H9 (cell line): ENCODE results near the gene ADAP2. TPM values are rescaled to one million over a fixed set of nuclear protein-coding genes. Genes with fewer than 3 reads are reported as not detected.

ENCODE experiments used
- DNase-seq: peaks from one replicate; pipeline ENCODE4 v3.0.0-alpha.2; 2017
- H2AFZ ChIP-seq: one replicate; pipeline ENCODE4 v1.6.1; 2013; ENCODE audit warnings: mild to moderate bottlenecking, low read length, control low read depth, moderate library complexity
- H2AK5ac ChIP-seq: 2 replicates; pipeline ENCODE4 v1.6.1; 2013; ENCODE audit warnings: low read length, control low read depth, mixed read lengths; ENCODE audit not compliant: insufficient read length
- H2BK120ac ChIP-seq: one replicate; pipeline ENCODE4 v1.6.1; 2013; ENCODE audit warnings: low read depth, mild to moderate bottlenecking, low read length, control low read depth, inconsistent platforms; ENCODE audit not compliant: poor library complexity, severe bottlenecking
- H2BK12ac ChIP-seq: 2 replicates; pipeline ENCODE4 v1.6.1; 2013; ENCODE audit warnings: low read length, control low read depth, mixed read lengths, low read depth; ENCODE audit not compliant: insufficient read length
- H2BK15ac ChIP-seq: 2 replicates; pipeline ENCODE4 v1.6.1; 2013; ENCODE audit warnings: low read depth, low read length, control low read depth
- H2BK20ac ChIP-seq: one replicate; pipeline ENCODE4 v1.6.1; 2013; ENCODE audit warnings: low read depth, mild to moderate bottlenecking, low read length, control low read depth, inconsistent platforms; ENCODE audit not compliant: poor library complexity, severe bottlenecking
- H2BK5ac ChIP-seq: 2 replicates; pipeline ENCODE4 v1.6.1; 2013; ENCODE audit warnings: low read length, control low read depth, mixed read lengths; ENCODE audit not compliant: insufficient read length
- H3K14ac ChIP-seq: 2 replicates; pipeline ENCODE4 v1.6.1; 2013; ENCODE audit warnings: low read length, control low read depth; ENCODE audit not compliant: insufficient read depth
- H3K18ac ChIP-seq: 2 replicates; pipeline ENCODE4 v1.6.1; 2013; ENCODE audit warnings: low read depth, mild to moderate bottlenecking, mixed read lengths, low read length, control low read depth; ENCODE audit not compliant: insufficient read length
- H3K23ac ChIP-seq: 2 replicates; pipeline ENCODE4 v1.6.1; 2013; ENCODE audit warnings: low read length, control low read depth, mixed read lengths, low read depth; ENCODE audit not compliant: insufficient read length
- H3K23me2 ChIP-seq: 2 replicates; pipeline ENCODE4 v1.6.1; 2013; ENCODE audit warnings: low read depth, mild to moderate bottlenecking, mixed read lengths, low read length, control low read depth; ENCODE audit not compliant: insufficient read length, poor library complexity, severe bottlenecking
- H3K27ac ChIP-seq: 2 replicates; pipeline ENCODE4 v1.5.1; 2013; ENCODE audit warnings: low read length, control low read depth, mixed read lengths, low read depth; ENCODE audit not compliant: insufficient read length
- H3K27me3 ChIP-seq: 2 replicates; pipeline ENCODE4 v1.6.1; 2013; ENCODE audit warnings: low read length, control low read depth, inconsistent platforms; ENCODE audit not compliant: insufficient read depth
- H3K4ac ChIP-seq: 2 replicates; pipeline ENCODE4 v1.6.1; 2013; ENCODE audit warnings: low read depth, mild to moderate bottlenecking, control low read depth, inconsistent platforms, low read length, moderate library complexity
- H3K4me1 ChIP-seq: 2 replicates; pipeline ENCODE4 v1.6.1; 2013; ENCODE audit warnings: low read length, control low read depth, inconsistent platforms; ENCODE audit not compliant: insufficient read depth
- H3K4me2 ChIP-seq: 2 replicates; pipeline ENCODE4 v1.6.1; 2013; ENCODE audit warnings: low read length, control low read depth, mixed read lengths; ENCODE audit not compliant: insufficient read length, insufficient read depth
- H3K56ac ChIP-seq: 2 replicates; pipeline ENCODE4 v1.6.1; 2013; ENCODE audit warnings: low read depth, mild to moderate bottlenecking, mixed read lengths, low read length, control low read depth; ENCODE audit not compliant: insufficient read length
- H3K79me1 ChIP-seq: 2 replicates; pipeline ENCODE4 v1.6.1; 2013; ENCODE audit warnings: low read depth, mild to moderate bottlenecking, moderate library complexity, low read length, control low read depth, inconsistent platforms; ENCODE audit not compliant: insufficient read depth, poor library complexity, severe bottlenecking
- H3K79me2 ChIP-seq: 2 replicates; pipeline ENCODE4 v1.6.1; 2013; ENCODE audit warnings: low read length, control low read depth, inconsistent platforms; ENCODE audit not compliant: insufficient read depth
- H3K9ac ChIP-seq: 2 replicates; pipeline ENCODE4 v1.6.1; 2013; ENCODE audit warnings: low read length, control low read depth, mixed read lengths; ENCODE audit not compliant: insufficient read length; ENCODE audit errors: extremely low read depth
- H3K9me3 ChIP-seq: one replicate; pipeline ENCODE4 v1.6.1; 2013; ENCODE audit warnings: low read depth, low read length, inconsistent platforms; ENCODE audit not compliant: control insufficient read depth
- H3T11ph ChIP-seq: one replicate; pipeline ENCODE4 v1.6.1; 2013; ENCODE audit warnings: mild to moderate bottlenecking, low read length, control low read depth, inconsistent platforms
- H4K20me1 ChIP-seq: one replicate; pipeline ENCODE4 v1.6.1; 2013; ENCODE audit not compliant: control insufficient read depth, insufficient read length, insufficient read depth
- H4K5ac ChIP-seq: 2 replicates; pipeline ENCODE4 v1.6.1; 2013; ENCODE audit warnings: low read depth, mild to moderate bottlenecking, mixed read lengths, low read length, control low read depth; ENCODE audit not compliant: insufficient read length
- H4K8ac ChIP-seq: replicated peaks from 2 replicates; pipeline ENCODE4 v1.6.1; 2013; ENCODE audit warnings: low read length, control low read depth, mixed read lengths, low read depth; ENCODE audit not compliant: insufficient read length
- H4K91ac ChIP-seq: 2 replicates; pipeline ENCODE4 v1.6.1; 2013; ENCODE audit warnings: low read depth, mild to moderate bottlenecking, moderate library complexity, mixed read lengths, low read length, control low read depth; ENCODE audit not compliant: insufficient read length
- H3K27ac Mint-ChIP-seq, 3 experiments: 2 replicates in 2 of 3; 3 replicates in 1 of 3; pipeline ENCODE4 v1.8.0; 2020 to 2021; ENCODE audit warnings: mixed read lengths in 3 of 3, mild to moderate bottlenecking in 1 of 3, moderate library complexity in 1 of 3
- H3K27me3 Mint-ChIP-seq: 2 replicates; pipeline ENCODE4 v1.8.0; 2021; ENCODE audit warnings: low read depth, mild to moderate bottlenecking, moderate library complexity, mixed read lengths
- H3K36me3 Mint-ChIP-seq, 3 experiments: 2 replicates in 2 of 3; 3 replicates in 1 of 3; pipeline ENCODE4 v1.8.0; 2020 to 2021; ENCODE audit warnings: low read depth in 3 of 3, mixed read lengths in 3 of 3; ENCODE audit not compliant: insufficient read depth in 1 of 3
- H3K4me1 Mint-ChIP-seq, 2 experiments: 2 replicates each; pipeline ENCODE4 v1.8.0; 2020; ENCODE audit warnings: mixed read lengths in 2 of 2
- H3K4me3 Mint-ChIP-seq, 2 experiments: 2 replicates in 1 of 2; 3 replicates in 1 of 2; pipeline ENCODE4 v1.8.0; 2020 to 2021; ENCODE audit warnings: mild to moderate bottlenecking in 2 of 2, mixed read lengths in 2 of 2, moderate library complexity in 1 of 2
- H3K9me3 Mint-ChIP-seq, 2 experiments: 2 replicates in 1 of 2; 3 replicates in 1 of 2; pipeline ENCODE4 v1.8.0; 2020; ENCODE audit warnings: mild to moderate bottlenecking in 2 of 2, mixed read lengths in 2 of 2, moderate library complexity in 1 of 2
- CTCF ChIP-seq: fragments of 200-600 bp; sonication (generic); conservative IDR thresholded peaks from 3 replicates; pipeline ENCODE4 v1.8.0; 2021; ENCODE audit warnings: antibody characterized with exemption, mild to moderate bottlenecking
- WGBS: extraction: QIAGEN DNeasy Blood & Tissue Kit; methylation state at CpG from one replicate; pipeline ENCODE4 v1.1.7; 2013; ENCODE audit warnings: missing lambda C conversion rate, low lambda C conversion rate, mixed read lengths; ENCODE audit not compliant: insufficient read length; ENCODE audit errors: extremely low coverage; 5-methylcytosine and 5-hydroxymethylcytosine counted together
- total RNA-seq: library from RNA; stranded (reverse); gene quantifications from 2 replicates; pipeline ENCODE4 v1.2.1, GENCODE V29; 2021

Gene ADAP2
- total RNA-seq, 1 experiment from 2014 or later, result 1.2 TPM

GRCh38 chr17:30897311-30897710, 24.4 kb upstream of the ADAP2 start:
- Histone ChIP-seq H4K5ac (no peak overlapping the region), H4K20me1 (no peaks in the 10 kb centered on the region), H3K18ac (no peak overlapping the region), H3K4me2 (no peak overlapping the region), H3K14ac (no peak overlapping the region), H2BK20ac (no peak overlapping the region), H4K91ac (no peak overlapping the region), H3K9ac (no peak overlapping the region), H2BK5ac (no peak overlapping the region), H3K4me1 (no peaks in the 10 kb centered on the region), H3K27ac (no peak overlapping the region), H3K27me3 (no peaks in the 10 kb centered on the region), H3K79me2 (no peaks in the 10 kb centered on the region), H3K79me1 (no peaks in the 10 kb centered on the region), H3K4ac (no peak overlapping the region), H2BK120ac (no peak overlapping the region), H3K23ac (no peak overlapping the region), H3K56ac (no peak overlapping the region), H3T11ph (no peak overlapping the region), H3K9me3 (no peaks in the 10 kb centered on the region), H4K8ac (no peak overlapping the region), H2BK15ac (no peak overlapping the region), H2BK12ac (no peak overlapping the region), H2AK5ac (no peak overlapping the region), H3K23me2 (no peaks in the 10 kb centered on the region), H2AFZ (no peak overlapping the region)
- Mint-ChIP-seq H3K27me3 (no peaks in the 10 kb centered on the region), H3K36me3 (peaks cover 3 to 49% (median 34%) of the 10 kb centered on the region in 3 experiments; a peak in 6 of 7 replicates), H3K9me3 (no peaks in the 10 kb centered on the region), H3K27ac (no peak overlapping the region), H3K4me3 (no peak overlapping the region), H3K4me1 (no peaks in the 10 kb centered on the region)
- no CpG with 5 or more reads among the region's 5 CpGs for WGBS
- no peak for TF ChIP-seq CTCF
- no peak for DNase-seq
